DMS79 treated with DMSO at 0.1 percent for 48 hours (cell line): ENCODE data around the gene CHID1.

ENCODE experiments used
- DNase-seq: peaks from one replicate; lab custom pipeline; 2025; lab: John Stamatoyannopoulos, UW

The CHID1 gene

DNA sequence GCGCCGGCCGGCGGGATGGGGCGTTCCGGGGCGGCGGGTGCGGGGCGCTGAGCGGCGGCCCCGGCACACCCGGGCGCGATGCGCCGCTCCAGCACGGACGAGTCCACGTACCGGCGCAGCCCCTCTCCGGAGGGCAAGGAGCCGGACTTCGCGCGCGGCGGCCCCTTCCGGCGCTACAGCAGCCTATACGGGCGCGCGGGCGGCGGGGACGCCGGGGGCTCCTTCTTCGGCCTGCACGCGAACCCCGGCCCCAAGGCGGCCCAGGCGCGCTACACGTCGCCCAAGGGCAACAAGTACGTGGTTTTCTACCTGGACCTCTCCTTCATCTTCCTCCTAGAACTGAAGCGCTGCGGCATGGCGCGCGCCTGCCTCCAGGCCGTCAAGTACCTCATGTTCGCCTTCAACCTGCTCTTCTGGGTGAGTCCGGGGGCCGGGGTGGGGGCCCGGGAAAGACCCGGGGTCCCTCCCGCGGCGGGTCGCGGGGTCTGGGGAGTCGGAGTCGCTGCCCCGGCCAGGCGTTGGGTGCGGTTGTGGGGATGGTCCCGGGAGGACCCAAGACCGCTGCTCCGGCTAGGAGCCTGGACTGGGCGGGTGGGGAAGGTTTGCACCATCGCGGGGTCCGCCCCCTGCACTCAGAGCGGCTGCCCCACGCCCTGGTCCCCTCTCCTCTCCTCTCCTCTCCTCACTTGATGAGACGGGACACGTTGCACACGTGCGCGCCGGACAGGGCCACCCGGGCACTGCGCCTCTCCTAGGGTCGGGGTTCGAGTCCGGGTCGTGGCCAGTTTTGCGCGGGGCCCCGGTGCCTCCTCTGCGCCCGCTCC, 60.4 kb downstream of the CHID1 start:
- no peak for DNase-seq

DNA sequence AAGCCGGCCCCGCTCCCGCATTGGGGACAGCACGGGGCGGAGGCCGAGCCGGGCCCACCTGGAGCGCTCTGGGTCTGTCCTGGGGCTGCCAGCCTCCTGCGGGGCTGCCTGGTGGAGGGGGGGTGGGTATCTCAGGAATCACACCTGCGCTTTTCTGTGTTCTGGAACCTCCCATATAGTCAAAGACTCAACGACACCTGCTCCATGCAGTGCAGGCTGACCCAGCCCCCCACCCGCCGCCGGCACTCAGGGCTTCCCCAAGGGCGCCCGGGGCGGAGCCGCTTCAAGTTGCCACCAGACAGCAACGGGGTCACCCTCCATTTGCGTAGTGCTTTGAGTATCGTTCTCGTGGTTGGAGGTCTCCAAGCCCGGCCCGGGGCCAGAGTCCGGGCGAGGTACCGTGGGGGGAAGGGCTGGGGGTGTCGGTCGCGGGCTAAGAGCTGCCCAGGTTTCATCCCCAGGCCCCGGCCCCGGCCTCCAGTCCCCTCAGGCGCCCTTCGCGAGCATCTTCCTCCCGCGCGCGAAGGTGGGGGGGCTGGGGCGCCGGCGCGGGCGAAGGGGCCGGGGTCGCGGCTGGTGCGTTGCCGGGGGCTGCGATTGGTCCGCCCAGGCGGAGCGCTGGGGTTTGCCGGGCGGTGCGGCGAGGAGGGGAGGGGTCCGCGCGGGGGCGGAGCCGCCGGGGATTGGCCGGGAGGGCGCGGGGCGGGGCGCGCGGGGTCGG, 61.3 kb downstream of the CHID1 start:
- peak; percentile 20 for DNase-seq

- DNase-seq, result no peak
Observed at GRCh38 chr11:848380-848931, 62.2 kb downstream of the CHID1 start.

GRCh38 chr11:847876-848275, 62.7 kb downstream of the CHID1 start:
- no peak for DNase-seq

- DNase-seq, result no peak
Observed at GRCh38 chr11:846496-847098, 64.0 kb downstream of the CHID1 start.

DNA sequence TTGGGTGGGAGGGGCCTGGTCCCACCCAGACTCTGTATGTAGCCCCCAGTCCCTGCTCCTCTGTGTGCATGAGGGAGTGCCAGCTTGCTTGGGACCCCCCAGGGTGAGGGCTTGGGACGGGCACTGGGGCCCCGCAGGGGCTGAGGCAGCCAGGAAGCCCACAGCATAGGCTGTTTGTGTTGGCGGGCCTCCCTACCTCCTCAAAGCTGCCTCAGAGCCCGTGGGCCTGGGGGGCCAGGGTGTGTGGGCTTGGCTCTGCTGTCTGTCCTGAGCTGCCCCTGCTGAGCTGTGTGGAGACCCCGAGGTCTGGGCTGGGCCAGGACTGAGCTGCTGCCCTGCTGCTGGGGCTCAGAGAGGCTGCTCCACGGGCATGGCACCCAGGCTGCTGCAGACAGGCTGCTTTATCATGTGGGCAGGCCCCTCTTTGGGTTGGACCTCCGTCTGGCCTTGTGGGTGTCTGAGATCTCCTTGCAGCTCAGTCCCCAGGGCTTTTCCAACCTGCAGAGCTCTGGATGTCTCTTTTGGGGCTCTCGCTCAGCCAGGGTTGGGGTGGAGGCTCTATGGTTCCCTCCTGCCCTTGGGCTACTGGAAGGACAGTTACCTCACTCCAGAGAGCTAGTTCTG, 64.6 kb downstream of the CHID1 start:
- no peak for DNase-seq

DNA sequence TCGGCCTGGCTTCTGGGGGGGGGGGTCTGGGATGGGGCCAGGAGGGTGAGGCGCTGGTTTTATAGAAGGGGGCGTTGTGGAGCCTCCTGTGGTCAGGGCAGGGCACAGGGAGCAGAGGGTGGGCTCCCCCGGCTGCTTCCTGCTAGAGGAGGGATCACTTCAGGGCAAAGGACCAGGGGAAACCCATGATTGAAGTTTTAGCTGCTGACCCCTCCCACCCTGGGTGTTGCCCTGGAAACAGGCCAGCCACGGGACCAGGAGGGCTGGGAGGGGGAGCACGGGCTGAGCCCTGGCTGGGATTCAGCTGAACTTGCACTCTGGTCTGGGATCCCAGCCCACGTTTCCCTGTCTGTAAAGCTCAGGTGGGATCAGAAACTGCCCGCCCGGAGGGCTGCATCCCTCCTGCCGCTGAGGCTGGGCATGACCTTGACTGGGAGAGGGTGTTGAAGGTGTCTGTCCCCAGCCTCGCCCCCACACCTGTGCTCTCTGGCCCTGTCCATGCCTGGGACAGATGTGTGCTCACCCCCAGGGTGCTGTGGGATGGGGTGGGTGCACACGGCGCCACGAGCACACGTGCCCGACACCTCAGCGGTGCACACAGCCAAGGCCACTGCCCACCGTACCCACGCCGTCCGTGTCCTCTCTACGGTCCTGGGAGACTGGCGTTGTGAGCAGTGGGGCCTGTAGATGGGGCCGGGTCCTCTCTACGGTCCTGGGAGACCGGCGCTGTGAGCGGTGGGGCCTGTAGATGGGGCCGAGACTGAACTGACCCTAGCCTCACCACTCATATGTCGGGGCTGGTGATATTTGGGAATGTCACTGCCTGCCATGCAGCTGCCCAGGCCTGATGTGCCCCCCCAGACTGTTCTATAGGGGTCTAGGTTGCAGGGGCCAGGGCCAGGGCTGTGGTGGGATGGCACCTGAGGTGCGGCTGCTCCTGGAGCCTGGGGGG, 65.6 kb downstream of the CHID1 start:
- no peak for DNase-seq

DNA sequence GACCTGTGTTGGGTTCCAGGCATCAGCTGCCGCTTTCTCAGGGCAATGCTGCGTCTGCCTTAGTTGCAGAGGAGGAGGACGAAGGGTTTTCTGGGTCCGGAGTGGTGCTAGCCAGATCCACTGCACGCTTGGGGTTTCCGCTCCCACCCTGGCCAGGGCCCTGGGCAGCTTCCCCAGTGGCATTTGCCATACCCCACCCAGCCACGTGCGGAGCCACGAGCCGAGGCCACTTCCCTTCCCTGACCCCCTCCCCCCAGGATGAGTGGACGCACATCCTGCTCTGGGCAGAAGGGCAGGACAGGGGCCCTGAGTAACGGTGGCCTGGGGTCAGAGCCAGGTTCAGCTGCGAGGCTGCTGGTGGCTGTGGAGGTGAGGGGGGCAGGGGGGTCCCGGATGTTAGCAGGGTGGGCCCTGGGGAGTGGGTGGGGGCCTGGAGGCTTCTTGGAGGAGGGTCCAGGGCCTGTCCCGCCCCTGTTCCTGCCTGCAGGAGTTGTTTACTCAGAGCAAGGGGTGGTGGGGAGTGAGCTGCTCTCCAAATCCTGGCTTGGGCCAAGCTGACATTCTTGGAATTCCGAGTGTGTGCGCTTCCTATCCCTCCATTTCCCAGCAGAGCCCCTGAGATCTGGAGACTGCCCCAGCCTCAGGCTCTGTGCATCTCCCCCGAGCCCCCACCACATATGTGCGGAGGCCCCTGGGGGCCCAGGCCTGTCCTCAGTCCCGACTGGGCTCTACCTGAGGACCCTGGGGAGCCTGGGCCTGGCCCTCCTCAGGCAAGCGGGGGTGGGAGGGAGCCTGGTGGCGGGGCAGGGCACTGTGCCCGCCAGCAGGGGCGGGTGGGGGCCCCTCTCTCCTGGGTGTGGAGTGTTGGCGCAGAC, 66.6 kb downstream of the CHID1 start:
- DNase-seq, result no peak

- DNase-seq, result no peak
Observed at GRCh38 chr11:843086-843734, 67.4 kb downstream of the CHID1 start.

DNA sequence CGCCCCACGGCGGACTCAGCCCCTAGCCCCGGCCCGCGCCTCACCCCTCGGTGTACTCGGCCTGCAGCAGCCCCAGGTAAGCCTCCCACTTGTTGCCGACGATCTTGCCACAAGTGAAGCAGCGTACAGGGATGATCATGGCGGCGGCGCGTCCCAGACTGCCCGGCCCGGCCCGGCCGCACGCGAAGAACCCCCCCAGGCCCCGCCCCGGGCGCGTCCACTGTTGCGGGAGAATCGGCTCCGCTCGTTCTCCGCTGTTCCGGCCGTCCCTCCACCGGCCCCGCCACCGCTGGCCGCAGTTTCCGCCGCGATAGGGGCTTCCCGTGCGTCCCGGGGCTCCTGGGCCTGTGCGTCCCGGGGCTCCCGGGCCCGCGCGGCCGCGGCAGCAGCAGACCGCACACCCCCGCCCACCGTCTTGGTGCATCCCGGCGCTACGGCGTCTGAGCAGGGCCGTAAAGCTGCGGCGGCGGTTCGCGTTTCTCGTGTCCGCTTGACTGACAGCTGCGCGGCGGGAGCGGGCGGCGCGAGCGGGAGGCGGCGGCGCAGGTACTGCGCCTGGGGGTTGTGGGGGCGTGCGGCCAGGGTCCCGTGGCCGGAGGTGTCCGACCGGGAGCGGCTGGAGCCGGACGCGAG, 68.1 kb downstream of the CHID1 start, which contains the start of the genes POLR2L and TSPAN4:
TSS of gene POLR2L (minus strand) at position 160 of the 633 bp plus-strand sequence. CDS start at position 139, 21 bp downstream.
TSS of gene TSPAN4 (plus strand) at position 483 of the 633 bp plus-strand sequence. CDS start 7,453 bp downstream, outside the sequence.
- peak; percentile 66 for DNase-seq

- no peak for DNase-seq
Observed at GRCh38 chr11:841981-842369, 68.6 kb downstream of the CHID1 start.

DNA sequence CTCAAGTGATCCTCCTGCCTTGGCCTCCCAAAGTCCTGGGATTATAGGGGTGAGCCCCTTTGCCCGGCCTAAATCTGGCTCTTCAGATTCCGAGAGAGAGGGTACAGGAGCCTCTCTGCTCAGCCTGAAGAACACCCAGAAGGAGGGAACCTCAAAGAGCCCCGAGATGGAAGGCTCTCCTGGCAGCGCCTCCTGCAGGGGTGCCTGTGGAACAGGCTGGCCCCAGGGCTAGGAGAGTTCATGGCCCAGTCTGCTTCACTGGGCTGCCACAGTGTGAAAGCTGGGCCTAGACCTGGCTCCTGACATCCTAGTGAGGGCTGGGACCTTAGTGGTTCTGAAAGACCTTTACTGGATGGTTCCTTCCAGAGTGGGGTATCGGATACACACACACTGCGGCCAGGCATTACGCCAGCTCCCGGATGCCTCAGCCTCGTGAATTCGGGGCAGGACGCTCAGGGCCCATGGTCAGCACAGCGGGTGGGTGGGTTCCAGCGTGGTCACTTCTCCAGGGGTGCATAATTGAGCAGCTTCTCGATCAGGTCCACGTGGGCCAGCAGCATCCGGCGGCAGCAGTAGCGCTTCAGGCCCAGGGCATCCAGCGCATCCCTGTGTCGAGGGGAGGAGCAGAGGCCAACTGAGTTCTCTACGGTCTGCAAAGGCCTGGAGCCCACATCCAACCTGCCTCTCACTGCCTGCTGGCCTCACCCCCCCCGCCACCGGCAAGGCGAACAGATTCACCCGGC, 70.6 kb downstream of the CHID1 start:
- DNase-seq, result no peak

DNA sequence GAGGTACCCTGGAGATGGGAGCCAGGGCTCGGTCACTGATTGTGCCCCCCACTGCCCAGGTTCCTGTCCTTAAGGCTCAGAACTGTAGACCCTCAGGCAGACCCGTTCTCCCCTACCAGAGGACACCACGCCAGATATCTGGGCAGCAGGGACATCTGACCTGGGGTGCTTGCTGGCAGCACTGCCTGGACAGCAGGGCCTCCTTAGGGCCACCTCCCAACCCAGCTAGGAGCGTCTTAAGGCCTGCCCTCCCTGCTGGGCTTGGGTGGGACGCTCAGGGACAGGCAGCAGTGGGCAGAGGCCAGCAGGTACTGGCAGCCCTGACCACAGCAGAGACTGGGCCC, 71.4 kb downstream of the CHID1 start:
- DNase-seq, result no peak

DNA sequence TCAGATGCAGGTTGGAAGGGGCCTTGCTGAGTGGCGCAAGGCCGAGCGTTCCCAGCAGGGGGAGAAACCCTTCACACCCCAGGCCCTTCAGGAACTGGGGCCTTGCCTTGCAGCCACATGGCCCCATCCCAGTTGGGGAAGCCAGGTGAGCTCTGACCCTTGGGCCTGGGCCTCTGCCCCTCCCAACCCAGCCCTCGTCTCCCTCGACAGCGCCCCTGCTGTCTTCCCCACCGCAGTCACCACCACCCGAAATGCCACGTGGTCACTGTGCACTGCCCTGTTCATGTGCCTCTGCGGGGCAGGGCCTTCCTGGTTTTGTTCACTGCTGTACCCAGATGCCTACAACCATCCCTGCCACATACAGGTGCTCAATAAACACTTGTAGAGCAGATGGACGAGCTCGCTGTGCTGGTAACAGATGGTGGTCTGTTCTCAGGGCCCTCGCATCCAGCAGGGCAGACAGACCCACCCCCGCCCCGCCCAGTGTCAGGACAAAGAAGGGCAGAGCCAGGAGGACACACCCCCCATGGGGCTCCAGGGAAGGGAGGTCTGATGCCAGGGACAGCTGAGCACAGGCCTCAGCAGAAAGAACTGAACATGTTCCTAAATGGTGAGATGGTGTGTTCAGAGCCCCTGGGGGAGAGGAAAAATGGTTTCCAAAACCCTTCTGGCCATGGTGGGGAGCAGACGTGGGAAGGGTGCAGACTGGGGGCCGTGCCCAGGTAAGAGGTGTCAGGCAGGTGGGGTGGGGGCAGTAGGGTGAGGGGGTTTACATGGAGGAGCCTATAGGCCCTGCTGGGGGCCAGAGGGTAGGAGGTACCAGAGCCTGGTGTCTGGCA, 72.0 kb downstream of the CHID1 start:
- no peak for DNase-seq

- no peak for DNase-seq
Observed at GRCh38 chr11:837990-838307, 72.7 kb downstream of the CHID1 start.

GRCh38 chr11:837189-837989, 73.2 kb downstream of the CHID1 start:
- no peak for DNase-seq

- DNase-seq, result no peak
Observed at GRCh38 chr11:836700-837099, 73.9 kb downstream of the CHID1 start.
